Astrocyte (in vitro differentiated cells and primary cell): ENCODE data around the gene SYNRG. TPM values are rescaled to one million over a fixed set of nuclear protein-coding genes. Genes with fewer than 3 reads are reported as not detected.

Source experiments
- DNase-seq: peaks from one replicate; pipeline ENCODE4 v3.0.0-alpha.2; 2010; ENCODE audit warnings: low read depth
- FAIRE-seq: peaks from 2 replicates; lab custom pipeline; 2011; peaks lifted over from hg19 to GRCh38; lab: Jason Lieb, UNC
- H2AFZ ChIP-seq: 2 replicates; pipeline ENCODE4 v1.6.0; 2012; ENCODE audit warnings: low read depth, low read length, inconsistent platforms
- H3K27ac ChIP-seq: 2 replicates; pipeline ENCODE4 v1.5.1; 2011; ENCODE audit warnings: low read depth, low read length, inconsistent platforms
- H3K27me3 ChIP-seq: 2 replicates; pipeline ENCODE4 v1.6.0; 2011; ENCODE audit warnings: low read length, inconsistent platforms; ENCODE audit not compliant: insufficient read depth
- H3K36me3 ChIP-seq: 2 replicates; pipeline ENCODE4 v1.5.1; 2011; ENCODE audit warnings: low read length, inconsistent platforms; ENCODE audit not compliant: insufficient read depth
- H3K4me1 ChIP-seq: 2 replicates; pipeline ENCODE4 v1.5.1; 2011; ENCODE audit warnings: low read length, inconsistent platforms; ENCODE audit not compliant: insufficient read depth
- H3K4me2 ChIP-seq: 2 replicates; pipeline ENCODE4 v1.6.0; 2012; ENCODE audit warnings: low read length, inconsistent platforms
- H3K4me3 ChIP-seq: 2 replicates; pipeline ENCODE4 v1.5.1; 2011; ENCODE audit warnings: low read depth, mild to moderate bottlenecking, low read length, inconsistent platforms; ENCODE audit not compliant: insufficient read depth
- H3K79me2 ChIP-seq: 2 replicates; pipeline ENCODE4 v1.6.0; 2012; ENCODE audit warnings: mild to moderate bottlenecking, low read length, inconsistent platforms; ENCODE audit not compliant: insufficient read depth
- H3K9ac ChIP-seq: 2 replicates; pipeline ENCODE4 v1.6.0; 2012; ENCODE audit warnings: mild to moderate bottlenecking, low read length, inconsistent platforms
- H3K9me3 ChIP-seq: 2 replicates; pipeline ENCODE4 v1.5.1; 2012; ENCODE audit warnings: low read depth, mild to moderate bottlenecking, low read length, inconsistent platforms; ENCODE audit not compliant: insufficient read depth
- H4K20me1 ChIP-seq: 2 replicates; pipeline ENCODE4 v1.6.0; 2012; ENCODE audit warnings: low read length, inconsistent platforms; ENCODE audit not compliant: insufficient read depth
- H3K27ac Mint-ChIP-seq: one replicate; pipeline ENCODE4 v1.8.0; 2021; ENCODE audit warnings: mild to moderate bottlenecking, mixed read lengths; ENCODE audit not compliant: unreplicated experiment
- H3K27me3 Mint-ChIP-seq: one replicate; pipeline ENCODE4 v1.8.0; 2021; ENCODE audit warnings: low read depth, mixed read lengths; ENCODE audit not compliant: unreplicated experiment
- H3K36me3 Mint-ChIP-seq: one replicate; pipeline ENCODE4 v1.8.0; 2021; ENCODE audit warnings: low read depth, mixed read lengths; ENCODE audit not compliant: unreplicated experiment
- H3K4me1 Mint-ChIP-seq: one replicate; pipeline ENCODE4 v1.8.0; 2021; ENCODE audit warnings: low read depth, mixed read lengths; ENCODE audit not compliant: unreplicated experiment
- H3K4me3 Mint-ChIP-seq: one replicate; pipeline ENCODE4 v1.8.0; 2021; ENCODE audit warnings: mild to moderate bottlenecking, moderate library complexity, mixed read lengths; ENCODE audit not compliant: unreplicated experiment
- H3K9me3 Mint-ChIP-seq: one replicate; pipeline ENCODE4 v1.8.0; 2021; ENCODE audit warnings: mild to moderate bottlenecking, mixed read lengths; ENCODE audit not compliant: unreplicated experiment
- EZH2 ChIP-seq: IDR thresholded peaks from 2 replicates; pipeline ENCODE4 v1.6.1; 2012; ENCODE audit warnings: mild to moderate bottlenecking, low read length, inconsistent platforms; ENCODE audit not compliant: insufficient read depth
- total RNA-seq: library from RNA; stranded (reverse); gene quantifications from 2 replicates; pipeline ENCODE4 v1.2.1, GENCODE V29; 2021
- TF ChIP-seq, protein P1 (sequence below): IDR thresholded peaks from 2 replicates; pipeline ENCODE4 v1.5.1; 2011; ENCODE audit warnings: low read depth, mild to moderate bottlenecking, inconsistent platforms, low read length, moderate library complexity; ENCODE audit not compliant: insufficient read depth

Gene SYNRG
- total RNA-seq, 1 donor from 2014 or later = 31.3 TPM

DNA sequence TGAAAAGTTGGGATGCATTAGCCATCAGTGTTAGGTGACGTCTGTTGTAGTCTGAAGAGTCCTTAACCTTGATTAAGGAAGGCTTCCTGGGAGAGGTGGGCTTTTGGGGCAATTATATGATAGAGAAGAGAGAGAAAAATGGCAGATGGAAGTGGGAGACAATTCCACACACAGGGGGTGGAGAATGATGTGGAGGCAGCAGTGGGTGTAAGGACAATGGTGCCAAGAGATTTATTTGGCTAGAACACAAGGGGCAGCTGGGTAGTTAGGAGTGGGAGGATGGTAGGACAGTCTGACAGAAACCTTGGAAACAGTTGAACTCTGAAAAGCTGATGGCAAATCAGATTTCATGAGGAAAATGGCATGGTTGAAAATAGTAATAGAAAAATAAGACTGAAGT lies 130.2 kb downstream of the SYNRG start:
- Mint-ChIP-seq H3K27ac (no peak overlapping the region), H3K4me1 (peaks cover 33% of the 10 kb centered on the region)

DNA sequence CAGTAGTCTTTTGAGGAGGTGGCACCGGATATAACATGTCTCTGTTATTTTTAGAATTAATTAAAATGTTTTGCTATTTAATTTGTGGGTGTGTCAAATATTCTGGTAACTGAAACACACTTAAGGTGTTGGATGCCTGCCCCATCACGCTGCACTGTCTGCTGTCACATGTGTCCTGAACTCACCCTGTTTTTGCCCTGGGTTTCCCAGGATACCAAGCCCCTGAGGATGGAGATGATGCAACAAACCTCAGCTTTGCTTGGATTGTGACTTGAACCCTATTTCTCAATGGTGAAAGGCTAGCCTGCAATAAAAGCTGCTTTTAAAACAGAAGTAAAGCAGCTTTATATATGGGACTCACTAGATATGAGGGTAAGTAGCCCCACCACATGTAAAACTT lies 131.0 kb downstream of the SYNRG start:
- Histone ChIP-seq H3K4me2 (no peak overlapping the region), H2AFZ (no peak overlapping the region), H3K4me3 (no peak overlapping the region), H4K20me1 (no peaks in the 10 kb centered on the region), H3K27me3 (no peaks in the 10 kb centered on the region), H3K36me3 (peaks cover 30% of the 10 kb centered on the region), H3K79me2 (no peaks in the 10 kb centered on the region), H3K4me1 (peaks cover 15% of the 10 kb centered on the region), H3K9me3 (no peaks in the 10 kb centered on the region), H3K27ac (no peak overlapping the region), H3K9ac (no peak overlapping the region)
- Mint-ChIP-seq H3K4me3 (no peak overlapping the region), H3K27me3 (no peaks in the 10 kb centered on the region), H3K9me3 (no peaks in the 10 kb centered on the region), H3K27ac (peak overlapping the region; percentile 18), H3K36me3 (peaks cover 16% of the 10 kb centered on the region), H3K4me1 (peaks cover 25% of the 10 kb centered on the region)
- DNase-seq = no peak
- no peak for TF ChIP-seq EZH2
- TF ChIP-seq, protein P1, sequence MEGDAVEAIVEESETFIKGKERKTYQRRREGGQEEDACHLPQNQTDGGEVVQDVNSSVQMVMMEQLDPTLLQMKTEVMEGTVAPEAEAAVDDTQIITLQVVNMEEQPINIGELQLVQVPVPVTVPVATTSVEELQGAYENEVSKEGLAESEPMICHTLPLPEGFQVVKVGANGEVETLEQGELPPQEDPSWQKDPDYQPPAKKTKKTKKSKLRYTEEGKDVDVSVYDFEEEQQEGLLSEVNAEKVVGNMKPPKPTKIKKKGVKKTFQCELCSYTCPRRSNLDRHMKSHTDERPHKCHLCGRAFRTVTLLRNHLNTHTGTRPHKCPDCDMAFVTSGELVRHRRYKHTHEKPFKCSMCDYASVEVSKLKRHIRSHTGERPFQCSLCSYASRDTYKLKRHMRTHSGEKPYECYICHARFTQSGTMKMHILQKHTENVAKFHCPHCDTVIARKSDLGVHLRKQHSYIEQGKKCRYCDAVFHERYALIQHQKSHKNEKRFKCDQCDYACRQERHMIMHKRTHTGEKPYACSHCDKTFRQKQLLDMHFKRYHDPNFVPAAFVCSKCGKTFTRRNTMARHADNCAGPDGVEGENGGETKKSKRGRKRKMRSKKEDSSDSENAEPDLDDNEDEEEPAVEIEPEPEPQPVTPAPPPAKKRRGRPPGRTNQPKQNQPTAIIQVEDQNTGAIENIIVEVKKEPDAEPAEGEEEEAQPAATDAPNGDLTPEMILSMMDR = no peak
- no peak for FAIRE-seq

More for the DNA sequence above, 130.2 kb downstream of the SYNRG start:
- Histone ChIP-seq H3K9ac (no peak overlapping the region), H3K79me2 (no peaks in the 10 kb centered on the region), H3K27me3 (no peaks in the 10 kb centered on the region), H3K9me3 (no peaks in the 10 kb centered on the region), H3K4me2 (no peak overlapping the region), H3K27ac (no peak overlapping the region), H3K36me3 (peaks cover 24% of the 10 kb centered on the region), H2AFZ (no peak overlapping the region), H3K4me1 (peaks cover 21% of the 10 kb centered on the region), H3K4me3 (no peak overlapping the region), H4K20me1 (no peaks in the 10 kb centered on the region)
- Mint-ChIP-seq H3K36me3 (peaks cover 11% of the 10 kb centered on the region), H3K9me3 (no peaks in the 10 kb centered on the region), H3K27me3 (no peaks in the 10 kb centered on the region), H3K4me3 (no peak overlapping the region)
- TF ChIP-seq, protein P1 = no peak
- DNase-seq = no peak
- no peak for FAIRE-seq

DNA sequence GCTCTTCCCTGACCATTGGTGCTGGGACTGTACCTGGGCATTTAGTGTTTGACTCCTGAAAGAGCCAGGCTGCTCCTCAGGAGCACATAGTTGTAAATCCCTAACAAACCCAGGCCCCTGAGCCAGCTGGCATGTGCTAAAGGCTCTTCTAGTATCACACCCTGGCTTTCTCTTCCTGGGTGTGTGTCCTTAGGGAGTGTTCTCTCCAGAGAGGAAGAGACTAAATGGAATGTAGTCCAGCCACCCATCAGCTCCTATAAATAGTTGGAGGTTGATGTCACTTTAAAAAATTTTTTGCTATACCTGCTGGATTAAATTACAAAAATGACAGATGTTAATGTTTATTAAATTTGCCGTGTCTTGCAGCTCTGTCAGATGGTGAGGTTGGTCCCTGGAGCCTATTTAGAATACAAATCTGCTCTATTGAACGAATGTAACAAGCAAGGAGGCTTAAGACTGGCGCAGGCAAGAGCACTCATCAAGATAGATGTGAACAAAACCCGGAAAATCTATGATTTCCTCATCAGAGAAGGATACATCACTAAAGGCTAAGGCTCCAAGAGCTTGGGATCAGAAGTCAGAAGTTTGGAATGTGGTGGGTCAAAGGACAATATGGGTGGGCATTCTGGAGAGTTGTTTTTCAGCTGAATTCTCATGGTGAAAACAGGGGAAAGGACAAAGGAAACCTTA lies 132.6 kb downstream of the SYNRG start:
- Histone ChIP-seq H3K36me3 (peaks cover 31% of the 10 kb centered on the region), H3K27me3 (no peaks in the 10 kb centered on the region), H3K9me3 (no peaks in the 10 kb centered on the region), H2AFZ (no peak overlapping the region), H4K20me1 (no peaks in the 10 kb centered on the region), H3K9ac (peak overlapping the region; percentile 21), H3K4me2 (peak overlapping the region; percentile 15), H3K79me2 (no peaks in the 10 kb centered on the region), H3K27ac (peak overlapping the region; percentile 32), H3K4me1 (peaks cover 9% of the 10 kb centered on the region), H3K4me3 (no peak overlapping the region)
- TF ChIP-seq EZH2 = no peak
- TF ChIP-seq, protein P1 = no peak
- FAIRE-seq (no peak), DNase-seq (no peak)
- Mint-ChIP-seq H3K4me3 (peak overlapping the region; percentile 63), H3K4me1 (peaks cover 16% of the 10 kb centered on the region), H3K9me3 (no peaks in the 10 kb centered on the region), H3K36me3 (peaks cover 16% of the 10 kb centered on the region), H3K27me3 (no peaks in the 10 kb centered on the region), H3K27ac (peak overlapping the region; percentile 79)
